Neural crest cell (in vitro differentiated cells): ENCODE results near the gene SYCE3. TPM values are rescaled to one million over a fixed set of nuclear protein-coding genes. Genes with fewer than 3 reads are reported as not detected.

Experiments used
- DNase-seq: peaks from one replicate; pipeline ENCODE4 v3.0.0; 2021; ENCODE audit warnings: low read depth, mixed read lengths, low spot score
- H3K27ac Mint-ChIP-seq: one replicate; pipeline ENCODE4 v1.8.0; 2021; ENCODE audit warnings: mild to moderate bottlenecking, mixed read lengths; ENCODE audit not compliant: unreplicated experiment
- H3K27me3 Mint-ChIP-seq: 2 replicates; pipeline ENCODE4 v1.8.0; 2021; ENCODE audit warnings: low read depth, mild to moderate bottlenecking, mixed read lengths
- H3K36me3 Mint-ChIP-seq: 2 replicates; pipeline ENCODE4 v1.8.0; 2021; ENCODE audit warnings: low read depth, mild to moderate bottlenecking, mixed read lengths
- H3K4me1 Mint-ChIP-seq: 2 replicates; pipeline ENCODE4 v1.8.0; 2021; ENCODE audit warnings: mixed read lengths
- H3K4me3 Mint-ChIP-seq: one replicate; pipeline ENCODE4 v1.8.0; 2021; ENCODE audit warnings: mild to moderate bottlenecking, mixed read lengths
- H3K9me3 Mint-ChIP-seq: 2 replicates; pipeline ENCODE4 v1.8.0; 2021; ENCODE audit warnings: mixed read lengths
- CTCF ChIP-seq: fragments of 200-600 bp; sonication (generic); conservative IDR thresholded peaks from 2 replicates; pipeline ENCODE4 v1.5.0; 2021; ENCODE audit warnings: antibody characterized with exemption, mild to moderate bottlenecking
- total RNA-seq: library from RNA; stranded (reverse); gene quantifications from 2 replicates; pipeline ENCODE4 v1.2.1, GENCODE V29; 2021

SYCE3 gene
- total RNA-seq, 1 donor from 2014 or later: not detected

GRCh38 chr22:50568626-50569025 is 5.9 kb upstream of the SYCE3 start:
- no peak for DNase-seq
- no peaks in the 10 kb centered on the region for H3K9me3 Mint-ChIP-seq

GRCh38 chr22:50567721-50568252 is 5.1 kb upstream of the SYCE3 start:
- no peak overlapping the region for H3K4me3 Mint-ChIP-seq
- no peak for TF ChIP-seq CTCF
- DNase-seq: no peak

More at GRCh38 chr22:50568626-50569025, 5.9 kb upstream of the SYCE3 start:
- no peak overlapping the region for H3K4me3 Mint-ChIP-seq
- no peak for TF ChIP-seq CTCF
- peaks cover 3% of the 10 kb centered on the region for H3K4me1 Mint-ChIP-seq
- H3K27me3 Mint-ChIP-seq: peaks cover 7% of the 10 kb centered on the region
- peaks cover 2% of the 10 kb centered on the region for H3K36me3 Mint-ChIP-seq
- no peak overlapping the region for H3K27ac Mint-ChIP-seq

GRCh38 chr22:50564289-50564688 is 1.6 kb upstream of the SYCE3 start:
- no peaks in the 10 kb centered on the region for H3K9me3 Mint-ChIP-seq
- H3K4me3 Mint-ChIP-seq: no peak overlapping the region

More at GRCh38 chr22:50567721-50568252, 5.1 kb upstream of the SYCE3 start:
- H3K27me3 Mint-ChIP-seq: peaks cover 15% of the 10 kb centered on the region
- H3K27ac Mint-ChIP-seq: no peak overlapping the region
- H3K9me3 Mint-ChIP-seq: no peaks in the 10 kb centered on the region
- peaks cover 11% of the 10 kb centered on the region for H3K4me1 Mint-ChIP-seq
- peaks cover 2% of the 10 kb centered on the region for H3K36me3 Mint-ChIP-seq

GRCh38 chr22:50563413-50564160 is 868 bp upstream of the SYCE3 start:
- DNase-seq: no peak

More at GRCh38 chr22:50564289-50564688, 1.6 kb upstream of the SYCE3 start:
- Mint-ChIP-seq H3K36me3 (peaks cover under 1% of the 10 kb centered on the region), H3K27me3 (peaks cover 31% of the 10 kb centered on the region), H3K4me1 (peaks cover 16% of the 10 kb centered on the region), H3K27ac (no peak overlapping the region)
- no peak for DNase-seq
- no peak for TF ChIP-seq CTCF

More at GRCh38 chr22:50563413-50564160, 868 bp upstream of the SYCE3 start:
- H3K36me3 Mint-ChIP-seq: no peaks in the 10 kb centered on the region
- peaks cover 16% of the 10 kb centered on the region for H3K4me1 Mint-ChIP-seq
- H3K27me3 Mint-ChIP-seq: peaks cover 38% of the 10 kb centered on the region
- peak overlapping the region; percentile 98 for H3K4me3 Mint-ChIP-seq
- H3K9me3 Mint-ChIP-seq: no peaks in the 10 kb centered on the region
- H3K27ac Mint-ChIP-seq: no peak overlapping the region
- TF ChIP-seq CTCF: no peak
